Pulmonary artery endothelial cell (primary cell): ENCODE measurements around the gene MATN1. TPM values are rescaled to one million over a fixed set of nuclear protein-coding genes. Genes with fewer than 3 reads are reported as not detected.

Experiments used
- DNase-seq: peaks from one replicate; pipeline ENCODE4 v3.0.0-alpha.2; 2011; ENCODE audit warnings: low read depth, low spot score
- total RNA-seq: library from RNA; depleted of rRNA; stranded (reverse); fragments of >200 nt; gene quantifications from 2 replicates; pipeline ENCODE4 v1.2.3, GENCODE V29; 2014

Gene MATN1
- total RNA-seq, 1 donor from 2014 or later: not detected

DNA sequence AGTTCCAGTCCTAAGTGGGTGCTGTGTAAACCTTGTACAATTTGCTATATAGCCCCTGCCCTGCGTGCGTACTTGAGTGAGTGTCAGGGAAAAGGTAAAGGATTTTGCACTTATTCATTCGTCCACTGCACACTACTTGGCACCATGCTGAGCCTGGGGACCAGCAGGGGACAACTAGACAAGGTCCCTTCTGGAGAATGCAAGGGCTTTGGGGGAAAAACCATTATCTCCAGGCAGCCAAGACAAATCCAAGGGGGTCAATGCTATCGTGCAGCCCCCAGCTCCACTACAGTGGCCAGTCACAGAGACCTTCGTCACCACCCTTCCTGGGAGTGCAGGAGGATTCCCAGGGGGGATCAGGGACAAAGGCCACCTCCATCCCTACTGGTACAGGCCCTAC is 39.7 kb downstream of the MATN1 start:
- no peak for DNase-seq

DNA sequence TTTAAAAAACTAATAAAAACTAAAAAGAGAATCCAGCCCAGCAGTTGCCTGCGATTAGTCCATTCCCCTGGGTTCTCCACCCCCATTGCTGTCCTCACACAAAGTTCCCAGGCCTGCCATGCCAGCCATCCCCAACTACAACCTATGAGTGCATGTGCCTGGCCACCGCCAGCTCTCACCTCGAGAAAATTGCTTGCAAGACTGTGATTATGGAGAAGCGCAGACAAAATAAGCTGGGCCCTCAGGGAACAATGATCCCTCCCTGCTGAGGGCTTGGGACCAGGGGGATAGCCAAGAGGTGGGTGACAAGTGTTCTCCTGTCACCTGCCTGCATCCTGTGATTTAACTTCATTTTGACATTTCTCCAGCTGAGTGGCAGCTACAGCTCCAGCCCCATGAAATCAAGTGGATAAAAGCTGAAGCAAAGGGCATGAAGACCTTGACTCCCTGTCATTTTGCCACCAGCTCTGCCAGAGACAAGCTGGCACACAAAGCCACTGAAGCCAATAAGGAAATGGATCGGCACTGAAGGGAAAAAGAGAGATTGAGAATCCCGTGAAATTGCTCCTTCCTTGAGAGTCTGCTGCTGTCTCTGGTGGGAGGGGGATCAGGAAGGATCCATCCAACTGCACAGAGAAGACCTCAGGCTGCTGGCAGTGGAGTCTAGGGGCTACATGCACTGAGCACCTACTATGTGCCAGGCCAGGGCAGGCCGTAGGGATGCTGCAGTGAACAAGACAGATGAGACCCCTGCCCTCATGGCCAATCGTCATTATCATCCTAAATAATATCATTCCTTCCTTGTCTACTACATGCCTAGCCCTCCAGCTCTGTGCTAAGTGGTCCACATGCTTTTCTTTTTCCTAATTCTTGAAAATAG is 40.7 kb downstream of the MATN1 start:
- DNase-seq: no peak

GRCh38 chr1:30681782-30682181 is 41.6 kb downstream of the MATN1 start:
- no peak for DNase-seq

DNA sequence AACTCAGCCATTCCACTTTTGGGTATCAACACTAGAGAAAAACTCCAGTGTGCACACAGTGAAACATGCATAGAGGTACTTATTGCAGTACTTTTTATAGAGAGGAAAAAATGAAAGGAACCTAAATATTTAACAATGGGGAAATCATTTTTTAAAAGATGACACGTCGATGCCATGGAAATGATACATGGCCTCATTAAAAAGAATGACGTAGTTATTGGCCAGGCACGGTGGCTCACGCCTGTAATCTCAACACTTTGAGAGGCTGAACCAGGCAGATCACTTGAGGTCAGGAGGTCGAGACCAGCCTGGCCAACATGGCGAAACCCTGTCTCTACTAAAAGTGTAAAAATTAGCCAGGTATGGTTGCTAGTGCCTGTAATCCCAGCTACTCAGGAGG is 42.5 kb downstream of the MATN1 start:
- DNase-seq: no peak

DNA sequence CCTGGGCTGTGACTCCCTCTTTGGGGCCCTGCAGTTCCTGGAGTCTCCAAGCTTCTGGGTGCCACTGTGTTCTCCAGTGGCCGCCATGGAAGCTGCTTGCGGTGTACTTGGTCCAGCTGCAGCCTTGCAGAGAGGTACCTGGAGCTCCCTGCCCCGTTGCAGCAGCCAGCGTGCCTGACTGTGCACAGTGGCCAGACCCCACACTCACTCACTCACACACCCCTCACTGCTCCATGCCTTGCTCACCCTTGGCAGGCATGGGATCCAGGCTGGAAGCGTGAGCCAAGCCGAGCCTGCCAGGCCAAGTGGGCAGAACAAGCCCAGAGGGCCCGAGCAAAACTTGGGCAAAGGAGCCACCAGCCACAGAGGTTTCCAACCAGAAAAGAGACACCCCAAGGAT is 43.0 kb downstream of the MATN1 start:
- DNase-seq: no peak

DNA sequence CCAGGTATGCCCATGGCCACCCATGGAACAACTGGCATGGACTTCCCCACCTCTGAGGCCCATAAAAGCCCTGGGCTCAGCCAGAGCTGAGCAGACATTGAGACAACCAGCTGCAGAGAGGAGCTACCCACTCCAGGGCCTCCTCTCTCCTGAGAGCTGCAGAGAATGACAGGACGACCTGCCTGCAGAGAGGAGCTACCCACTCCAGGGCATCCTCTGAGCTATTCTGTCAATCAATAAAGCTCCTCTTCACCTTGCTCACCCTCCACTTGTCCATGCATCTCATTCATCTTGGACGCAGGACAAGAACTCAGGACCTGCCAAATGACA is 43.4 kb downstream of the MATN1 start:
- no peak for DNase-seq

GRCh38 chr1:30679201-30679975 is 44.0 kb downstream of the MATN1 start:
- no peak for DNase-seq

- no peak for DNase-seq
These were observed 45.2 kb downstream of the MATN1 start for GRCh38 chr1:30678209-30678608.

- no peak for DNase-seq
These were observed 45.9 kb downstream of the MATN1 start for GRCh38 chr1:30677471-30677870.

- DNase-seq: no peak
These were observed 47.6 kb downstream of the MATN1 start for GRCh38 chr1:30675761-30676160.

DNA sequence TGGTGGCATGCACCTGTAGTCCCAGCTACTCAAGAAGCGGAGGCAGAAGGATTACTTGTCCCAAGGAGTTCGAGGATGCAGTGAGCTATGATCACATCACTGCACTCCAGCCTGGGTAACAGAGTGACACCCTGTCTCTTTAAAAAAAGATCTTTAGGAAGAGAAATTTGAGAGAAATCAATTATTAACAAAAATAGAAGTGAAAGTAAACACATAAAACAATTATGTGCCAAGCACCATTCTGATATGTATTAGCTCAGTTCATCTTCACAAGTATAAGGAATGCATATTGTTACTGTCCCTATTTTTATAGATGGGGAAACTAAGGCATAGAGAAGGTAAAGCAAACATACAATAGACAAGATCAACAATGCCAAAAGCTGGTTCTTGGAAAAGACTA is 48.1 kb downstream of the MATN1 start:
- DNase-seq: no peak

- DNase-seq: no peak
These were observed 50.0 kb downstream of the MATN1 start for GRCh38 chr1:30673395-30673794.

GRCh38 chr1:30672661-30673060 is 50.7 kb downstream of the MATN1 start:
- no peak for DNase-seq

- no peak for DNase-seq
These were observed 52.9 kb downstream of the MATN1 start for GRCh38 chr1:30670240-30671060.

- DNase-seq: no peak
These were observed 54.6 kb downstream of the MATN1 start for GRCh38 chr1:30668546-30669327.

DNA sequence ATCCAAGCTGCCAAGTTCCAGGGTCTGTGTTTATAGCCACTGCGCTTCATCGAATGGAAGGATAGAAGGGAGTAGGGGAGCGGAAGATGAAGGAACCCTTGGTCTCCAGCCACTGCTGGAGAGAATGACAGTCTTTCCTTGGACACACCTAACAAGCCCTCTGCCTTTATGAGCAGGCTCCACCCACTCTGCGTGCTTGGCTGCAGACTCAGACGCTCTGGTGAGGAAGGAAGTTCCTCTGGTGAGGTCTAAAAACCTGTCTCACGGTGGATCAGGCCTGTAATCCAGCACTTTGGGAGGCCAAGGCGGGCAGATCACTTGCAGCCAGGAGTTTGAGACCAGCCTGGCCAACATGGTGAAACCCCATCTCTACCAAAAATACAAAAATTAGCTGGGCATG is 55.4 kb downstream of the MATN1 start:
- no peak for DNase-seq

GRCh38 chr1:30666756-30667273 is 56.6 kb downstream of the MATN1 start:
- DNase-seq: no peak

DNA sequence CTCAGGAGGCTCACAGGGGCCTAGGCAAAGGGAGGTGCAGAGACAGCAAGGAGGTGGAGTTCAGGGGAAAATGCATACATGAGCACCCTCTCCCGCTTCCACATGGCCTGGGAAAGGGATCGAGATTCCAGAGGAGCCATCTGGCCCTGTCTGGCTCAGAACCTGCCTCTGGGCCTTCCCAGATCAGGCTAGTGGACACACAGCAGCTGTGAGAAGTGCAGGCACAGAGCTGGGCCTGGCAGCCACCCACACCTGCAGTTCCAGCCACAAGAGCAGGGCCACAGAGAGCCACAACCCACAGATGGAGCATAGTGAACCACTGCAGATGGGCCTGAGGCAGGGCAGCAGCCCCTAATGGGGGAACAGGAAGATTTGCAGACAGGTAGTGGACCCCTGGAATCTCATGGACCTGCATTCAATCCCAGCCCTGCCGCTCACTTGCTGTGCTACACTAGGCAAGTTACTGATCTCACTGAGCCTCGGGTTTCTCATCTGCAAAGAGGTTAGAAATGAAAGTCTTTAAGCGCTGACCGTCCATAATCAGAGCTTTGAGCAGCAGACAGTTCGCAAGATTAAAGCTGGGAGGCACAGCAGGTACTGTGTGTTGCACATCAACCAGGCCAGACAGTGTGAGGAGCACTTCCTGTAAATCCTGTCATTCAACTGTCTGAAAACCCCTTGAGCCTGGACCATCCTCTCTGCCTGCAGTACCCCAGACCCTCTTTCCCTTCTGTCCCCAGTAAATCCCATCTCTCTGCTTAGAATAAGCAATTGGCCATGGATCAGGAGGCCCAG is 58.0 kb downstream of the MATN1 start:
- no peak for DNase-seq

- no peak for DNase-seq
These were observed 59.2 kb downstream of the MATN1 start for GRCh38 chr1:30664103-30664755.
